IPS-NIHi7 (cell line): ENCODE data around the gene DUSP8.
"Not testable (repeated sequence)": the region's sequence is repeated elsewhere in the genome, so short reads cannot be mapped to it uniquely, and the experiment has no call there.

ENCODE experiments used
- DNase-seq: peaks from one replicate; pipeline ENCODE4 v3.0.0; 2012; ENCODE audit warnings: mixed read lengths; ENCODE audit errors: extremely low spot score

Gene DUSP8

DNA sequence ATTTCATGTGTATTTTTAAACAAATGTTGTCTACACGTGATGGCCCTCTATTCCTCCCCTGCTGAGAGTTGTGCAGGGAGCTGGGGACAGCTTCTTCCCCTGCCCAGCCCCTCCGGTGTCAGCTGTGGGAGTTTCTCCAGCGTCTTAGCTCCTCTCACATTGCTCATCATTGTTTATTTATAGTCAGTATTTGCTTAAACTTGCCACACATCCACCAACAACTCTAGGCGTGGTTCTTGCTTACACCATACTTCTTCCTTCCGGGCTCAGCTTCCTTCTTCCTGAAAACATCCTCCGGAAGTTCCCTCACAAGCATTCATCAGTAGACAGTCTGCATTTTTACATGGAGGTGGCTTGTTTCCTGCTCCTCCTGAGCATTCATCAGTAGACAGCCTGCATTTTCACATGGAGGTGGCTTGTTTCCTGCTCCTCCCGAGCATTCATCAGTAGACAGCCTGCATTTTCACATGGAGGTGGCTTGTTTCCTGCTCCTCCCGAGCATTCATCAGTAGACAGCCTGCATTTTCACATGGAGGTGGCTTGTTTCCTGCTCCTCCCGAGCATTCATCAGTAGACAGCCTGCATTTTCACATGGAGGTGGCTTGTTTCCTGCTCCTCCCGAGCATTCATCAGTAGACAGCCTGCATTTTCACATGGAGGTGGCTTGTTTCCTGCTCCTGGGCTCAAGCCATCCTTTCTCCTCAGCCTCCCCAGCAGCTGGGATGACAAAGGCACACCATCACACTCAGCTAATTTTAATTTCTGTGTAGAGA, 17.3 kb upstream of the DUSP8 start:
- not testable (repeated sequence) for DNase-seq

DNA sequence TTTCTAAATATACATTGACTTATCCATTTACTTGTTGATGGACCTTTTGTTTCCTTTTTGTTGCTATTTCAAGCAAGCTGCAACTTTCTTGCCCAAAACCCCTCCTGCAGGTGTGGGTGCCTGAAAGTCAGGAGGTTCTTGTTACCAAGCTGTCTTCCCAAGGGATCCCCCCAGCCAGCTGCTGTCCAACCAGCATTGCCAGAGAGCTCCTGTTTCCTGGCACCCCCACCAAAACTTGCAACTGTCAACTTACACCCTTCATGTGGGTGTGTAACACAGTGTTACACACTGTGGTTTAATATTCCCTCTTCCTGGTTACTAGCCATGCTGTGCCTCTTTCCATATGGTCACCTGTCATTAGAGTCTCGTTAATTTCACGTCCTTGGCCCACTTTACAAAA, 14.6 kb upstream of the DUSP8 start:
- DNase-seq, result peak; percentile 5

DNA sequence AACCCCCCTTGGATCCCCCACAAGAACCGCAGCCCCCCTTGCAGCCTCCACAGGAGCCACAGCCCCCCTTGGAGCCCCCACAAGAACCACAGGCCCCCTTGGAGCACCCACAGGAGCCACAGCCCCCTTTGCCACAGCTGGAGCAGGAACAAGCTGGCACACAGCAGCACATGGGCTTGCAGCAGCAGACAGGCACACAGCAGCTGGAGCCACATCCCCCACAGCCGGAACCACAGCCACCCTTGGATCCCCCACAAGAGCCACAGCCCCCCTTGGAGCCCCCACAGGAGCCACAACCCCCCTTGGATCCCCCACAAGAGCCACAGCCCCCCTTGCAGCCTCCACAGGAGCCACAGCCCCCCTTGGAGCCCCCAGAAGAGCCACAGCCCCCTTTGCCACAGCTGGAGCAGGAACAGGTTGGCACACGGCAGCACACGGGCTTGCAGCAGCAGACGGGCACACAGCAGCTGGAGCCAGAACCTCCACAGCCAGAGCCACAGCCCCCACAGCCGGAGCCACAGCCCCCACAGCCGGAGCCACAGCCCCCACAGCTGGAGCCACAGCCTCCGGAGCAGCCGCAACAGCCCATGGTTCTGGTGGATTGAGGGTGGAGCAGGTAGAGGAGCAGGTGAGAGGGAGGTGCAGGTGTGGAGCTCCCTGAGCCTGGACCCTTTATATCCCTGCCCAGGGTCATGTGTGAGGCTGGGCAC, 12.7 kb upstream of the DUSP8 start, which contains the start of gene KRTAP5-1:
TSS of gene KRTAP5-1 (minus strand) at position 623 of the 710 bp plus-strand sequence. CDS start at position 589, 34 bp downstream.
- DNase-seq, result not testable (repeated sequence)

DNA sequence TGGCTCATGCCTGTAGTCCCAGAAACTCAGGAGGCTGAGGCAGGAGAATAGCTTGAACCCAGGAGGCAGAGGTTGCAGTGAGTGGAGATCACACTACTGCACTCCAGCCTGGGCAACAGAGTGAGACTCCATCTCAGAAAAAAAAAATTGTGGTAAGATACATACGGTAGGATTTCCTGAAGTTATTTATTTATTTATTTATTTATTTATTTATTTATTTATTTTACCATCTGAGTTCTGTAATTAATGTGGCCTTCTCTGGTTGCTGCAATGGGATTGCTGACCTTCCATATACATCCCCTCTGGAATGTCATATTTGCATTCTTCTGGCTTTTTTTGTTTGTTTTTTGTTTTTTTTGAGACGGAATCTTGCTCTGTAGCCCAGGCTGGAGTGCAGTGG, 10.8 kb upstream of the DUSP8 start:
- DNase-seq, result not testable (repeated sequence)

- DNase-seq, result peak; percentile 2
Observed at GRCh38 chr11:1581976-1582375, 9.9 kb upstream of the DUSP8 start.

DNA sequence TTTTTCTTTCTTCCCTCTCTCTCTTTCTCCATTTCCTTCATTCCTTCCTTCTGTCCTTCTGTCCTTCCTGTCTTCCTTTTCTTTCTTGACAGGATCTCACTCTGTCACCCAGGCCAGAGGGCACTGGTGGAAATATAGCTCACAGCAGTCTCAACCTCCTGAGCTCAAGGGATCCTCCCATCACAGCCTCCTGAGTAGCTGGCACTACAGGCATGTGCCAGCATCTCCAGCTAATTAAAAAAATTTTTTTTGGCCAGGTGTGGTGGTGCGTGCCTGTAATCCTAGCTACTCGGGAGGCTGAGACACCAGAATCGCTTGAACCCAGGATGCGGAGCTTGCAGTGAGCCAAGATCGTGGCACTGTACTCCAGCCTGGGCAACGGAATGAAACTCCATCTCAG, 4.8 kb upstream of the DUSP8 start:
- DNase-seq, result no peak

DNA sequence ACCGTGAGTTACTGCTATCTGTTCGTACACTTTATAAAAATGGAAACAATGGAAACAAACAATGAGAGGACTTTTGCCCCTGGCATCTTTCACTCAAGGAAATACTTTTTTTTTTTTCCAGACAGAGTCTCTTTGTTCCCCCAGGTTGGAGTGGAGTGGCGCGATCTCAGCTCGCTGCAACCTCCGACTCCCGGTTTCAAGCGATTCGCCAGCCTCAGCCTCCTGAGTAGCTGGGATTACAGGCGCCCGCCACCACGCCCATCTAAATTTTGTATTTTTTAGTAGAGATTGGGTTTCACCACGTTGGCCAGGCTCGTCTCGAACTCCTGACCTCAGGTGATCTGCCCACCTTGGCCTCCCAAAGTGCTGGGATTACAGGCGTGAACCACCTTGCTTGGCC, 3.7 kb upstream of the DUSP8 start:
- not testable (repeated sequence) for DNase-seq

DNA sequence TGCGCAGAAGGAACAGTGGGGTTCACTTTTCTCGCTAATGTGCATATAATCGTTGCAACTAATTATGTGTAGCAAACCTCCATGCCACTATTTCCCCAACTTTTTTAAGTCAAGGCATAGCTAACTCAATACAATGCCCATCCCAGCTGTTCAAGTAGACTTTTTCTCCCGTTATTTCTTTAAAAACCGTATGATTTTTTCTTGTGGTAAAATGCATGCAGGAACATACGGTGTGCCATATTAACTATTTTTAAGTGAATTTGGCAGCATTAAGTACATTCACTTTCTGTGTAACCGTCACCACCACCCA, 2.8 kb upstream of the DUSP8 start:
- DNase-seq, result no peak

- DNase-seq, result peak; percentile 85
Observed at GRCh38 chr11:1574238-1574932, 2.3 kb upstream of the DUSP8 start.

DNA sequence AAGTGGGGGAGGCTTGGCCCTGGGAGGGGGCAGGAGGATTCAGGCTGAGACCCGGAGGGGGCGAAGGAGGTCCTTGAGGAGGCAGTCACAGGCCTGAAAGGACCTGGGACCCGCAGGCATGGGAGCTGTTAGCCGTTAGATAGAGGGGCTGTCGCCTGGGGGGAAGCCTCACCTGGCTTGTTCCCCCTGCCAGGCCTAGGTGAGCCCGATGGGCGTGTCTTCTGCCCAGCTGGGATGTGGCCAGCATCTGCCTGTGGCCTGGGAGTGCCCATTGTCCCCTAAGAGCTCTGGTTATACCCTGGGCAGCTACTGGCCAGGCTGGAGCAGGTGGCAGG, 1.8 kb upstream of the DUSP8 start:
- no peak for DNase-seq

DNA sequence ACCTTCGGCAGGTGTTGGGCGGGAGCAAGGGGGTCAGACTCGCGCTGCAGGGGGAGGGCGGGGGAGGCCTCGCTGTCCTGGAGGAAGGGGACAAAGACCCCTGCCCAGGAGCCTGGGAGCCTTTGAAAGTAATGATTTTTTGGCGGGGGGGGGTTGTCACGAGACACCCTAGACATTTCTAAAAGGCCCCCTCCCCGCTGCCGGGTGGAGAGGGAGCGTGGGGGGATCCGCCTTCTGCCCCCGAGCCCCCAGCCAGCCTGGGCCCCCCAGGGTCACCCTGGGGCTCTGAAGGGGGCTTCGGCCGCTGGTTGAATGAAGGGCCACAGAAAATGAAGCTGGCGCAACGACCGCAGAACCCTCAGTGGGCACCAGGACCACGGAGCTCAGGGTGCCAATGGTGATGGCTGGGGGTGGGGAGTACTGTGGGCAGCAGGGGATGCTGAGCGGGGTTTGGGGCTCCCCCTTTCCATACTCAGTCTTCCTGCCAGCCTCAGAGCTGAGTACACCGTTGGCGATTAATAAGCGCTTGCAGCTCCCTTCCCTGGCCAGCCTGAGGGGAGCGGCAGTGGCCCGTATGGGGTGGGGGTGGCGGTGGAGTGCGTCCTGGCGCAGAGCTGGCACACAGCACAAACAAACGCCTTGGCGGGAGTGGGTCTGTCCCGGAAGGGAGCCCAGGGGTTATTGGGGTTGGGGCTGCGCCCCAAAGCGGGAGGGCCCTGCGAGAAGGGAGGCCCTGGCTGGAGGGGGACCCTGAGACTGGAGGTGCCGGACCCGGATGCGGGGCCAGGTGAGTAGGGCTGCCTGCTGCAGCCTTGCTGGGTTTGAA, 1.2 kb upstream of the DUSP8 start:
- DNase-seq, result no peak

DNA sequence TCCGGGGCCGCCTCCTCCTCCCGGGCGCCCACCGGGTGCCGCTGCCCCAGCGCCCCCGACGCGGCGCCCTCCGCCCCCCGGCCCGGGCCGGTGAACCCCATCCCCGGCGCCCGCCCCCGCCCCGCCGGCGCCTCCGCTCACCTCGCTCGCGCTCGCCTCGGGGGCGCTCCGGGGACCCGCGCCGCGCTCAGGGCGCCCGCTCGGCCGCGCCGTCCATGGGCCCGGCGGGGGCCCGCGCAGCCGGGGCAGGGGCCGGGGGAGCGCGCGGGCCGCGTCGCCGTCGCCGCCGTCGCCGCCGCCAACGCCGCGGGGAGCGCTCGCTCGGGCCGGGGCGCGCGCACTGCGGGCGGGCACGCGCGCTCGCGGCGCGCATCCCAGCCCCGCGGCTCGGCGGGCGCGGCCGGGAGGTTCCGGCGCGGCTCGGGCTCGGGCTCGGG, 293 bp downstream of the DUSP8 start:
- DNase-seq, result no peak

DNA sequence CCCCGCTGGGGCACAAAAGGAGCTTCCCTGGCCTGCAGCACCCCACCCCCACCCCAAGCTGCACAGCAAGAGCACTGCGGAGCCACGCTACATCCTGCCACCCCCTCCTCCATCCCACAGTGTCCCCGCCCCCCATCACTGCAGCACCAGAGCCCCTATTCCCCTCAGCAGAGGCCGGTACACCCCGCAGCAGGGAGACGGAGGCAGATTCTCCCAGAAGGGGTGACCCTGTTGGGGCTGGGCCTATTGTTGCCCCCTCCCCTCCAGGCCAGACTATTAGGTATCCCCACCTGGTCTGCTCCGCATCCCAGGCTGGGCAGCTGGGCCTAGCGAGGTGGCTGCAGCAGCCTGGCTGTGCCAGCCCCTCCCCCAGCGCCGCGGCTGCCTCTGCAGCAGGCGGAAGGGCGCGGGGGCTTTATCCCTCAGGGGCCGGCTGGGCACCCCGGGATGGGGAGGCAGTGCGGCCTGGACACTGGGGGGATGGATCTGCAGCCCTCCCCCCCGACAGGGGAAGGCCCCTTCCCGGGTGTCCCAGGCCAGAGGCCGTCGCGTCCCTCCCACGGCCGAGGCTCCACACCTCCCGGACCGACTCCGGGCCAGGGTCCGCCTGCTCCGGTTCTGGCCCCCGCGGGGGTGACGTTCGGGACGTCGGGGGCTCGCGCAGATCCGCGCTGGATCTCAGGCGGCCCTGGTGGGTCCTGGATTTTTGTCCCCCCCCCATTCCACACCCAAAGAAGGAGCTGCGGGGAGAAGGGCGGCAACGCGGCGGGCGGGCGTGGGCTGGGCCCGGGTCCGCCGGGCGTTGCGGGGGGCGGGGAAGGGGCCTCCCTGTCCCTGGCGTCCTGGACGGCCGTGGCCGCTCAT, 943 bp downstream of the DUSP8 start:
- DNase-seq, result no peak

DNA sequence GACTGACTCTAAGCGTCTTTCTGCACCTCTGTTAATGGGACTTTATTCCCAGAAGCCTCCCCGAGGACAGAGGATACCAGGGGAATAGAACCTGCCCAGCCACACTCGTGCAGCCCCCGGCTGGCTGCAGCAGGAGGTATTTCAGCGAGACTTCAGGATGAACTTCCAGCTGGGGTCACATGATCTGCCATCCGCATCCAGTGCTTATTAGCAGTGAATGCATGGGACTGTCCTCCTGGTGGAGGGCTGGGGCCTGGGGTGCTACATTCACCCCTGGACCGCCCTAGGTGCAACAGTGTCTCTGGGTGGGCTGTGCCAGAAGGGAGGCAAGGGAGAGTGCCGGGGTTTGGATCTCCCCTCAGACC, 1.6 kb downstream of the DUSP8 start:
- no peak for DNase-seq

DNA sequence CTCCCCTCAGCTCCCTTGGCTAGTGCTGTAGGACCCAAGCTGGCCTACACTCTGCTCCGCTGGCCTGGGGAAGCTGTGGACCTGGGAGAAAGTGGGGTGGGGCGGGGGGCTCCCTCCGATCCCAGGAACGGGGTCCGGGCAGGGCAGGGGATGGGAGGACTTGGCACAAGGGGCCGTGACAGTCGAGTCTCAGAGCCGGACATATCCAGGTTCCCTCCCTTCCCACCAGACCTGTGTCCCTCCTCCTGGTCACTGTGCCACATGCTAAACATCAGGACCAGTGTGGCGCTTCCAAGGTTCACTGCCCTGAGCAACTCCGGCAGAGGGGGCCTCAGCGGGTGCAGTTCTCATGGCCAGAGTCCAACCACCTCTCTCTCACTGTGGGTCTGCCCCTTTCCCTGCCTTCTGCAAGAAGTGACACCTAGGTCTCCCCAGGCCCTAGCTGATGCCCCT, 2.0 kb downstream of the DUSP8 start:
- no peak for DNase-seq

- no peak for DNase-seq
Observed at GRCh38 chr11:1569251-1569780, 2.8 kb downstream of the DUSP8 start.

GRCh38 chr11:1568441-1568911, 3.6 kb downstream of the DUSP8 start:
- peak; percentile 65 for DNase-seq

DNA sequence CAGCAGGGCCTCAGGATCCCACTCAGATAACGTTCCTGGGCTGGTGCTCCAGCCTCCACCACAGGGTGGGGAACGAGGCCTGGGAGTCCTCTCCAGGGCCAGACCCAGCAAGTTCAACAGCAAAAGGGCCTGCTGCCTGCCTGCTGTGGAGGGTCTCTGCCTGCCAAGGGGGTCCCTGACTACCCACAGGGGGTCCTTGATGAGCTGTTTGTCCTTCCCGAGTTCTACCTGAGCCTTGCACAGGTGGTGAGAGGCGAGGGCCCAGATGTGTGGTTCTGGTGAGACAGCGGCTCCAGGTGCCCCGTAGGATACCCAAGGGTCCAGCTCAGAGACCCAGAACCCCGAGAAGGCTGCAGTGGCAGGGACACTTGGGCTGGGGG, 4.4 kb downstream of the DUSP8 start:
- DNase-seq, result no peak

DNA sequence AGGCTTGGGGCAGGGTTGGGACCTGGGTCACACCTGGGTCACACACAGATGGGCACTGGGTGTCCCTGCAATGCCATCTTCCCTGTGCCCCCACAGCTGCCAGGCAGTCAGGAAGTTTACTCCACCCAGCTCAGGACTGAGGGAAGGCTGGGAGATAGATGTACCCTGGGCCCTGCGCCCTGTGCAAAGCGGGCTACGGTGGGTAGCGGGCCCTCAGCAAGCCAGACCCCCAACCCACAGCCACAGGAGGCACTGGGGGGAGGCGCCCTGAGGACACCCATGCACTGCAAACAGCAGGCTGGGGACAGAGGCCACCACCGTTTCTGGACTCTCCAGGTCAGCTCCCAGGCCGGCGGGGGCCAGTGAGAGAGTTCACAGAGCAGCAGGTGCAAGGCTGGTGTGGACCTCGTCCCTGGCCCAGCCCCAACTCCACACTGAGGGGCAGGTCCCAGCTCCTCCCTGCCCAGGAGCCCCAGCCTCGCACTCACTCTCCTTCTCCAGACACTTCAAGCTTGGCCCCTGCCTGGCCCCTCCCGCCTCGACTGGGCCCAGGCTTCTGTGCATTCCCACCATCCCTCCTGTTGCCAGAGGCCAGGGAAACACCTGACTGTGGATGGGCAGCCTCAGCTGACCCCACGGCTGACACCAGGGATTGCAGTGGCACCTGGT, 4.9 kb downstream of the DUSP8 start:
- no peak for DNase-seq
